Muscle layer of colon (tissue), 2 donors: ENCODE results near the gene NECAP2.

Source experiments
- H3K27ac ChIP-seq: one replicate; pipeline ENCODE4 v1.7.0; 2013; ENCODE audit warnings: low read depth, mild to moderate bottlenecking, low read length, moderate library complexity
- H3K27me3 ChIP-seq, 2 donors: one replicate each; pipeline ENCODE4 v1.7.0; 2013; ENCODE audit warnings: low read length in 2 of 2, mild to moderate bottlenecking in 2 of 2; ENCODE audit not compliant: insufficient read depth in 2 of 2, control insufficient read depth in 1 of 2
- H3K36me3 ChIP-seq: one replicate; pipeline ENCODE4 v1.7.0; 2013; ENCODE audit warnings: mild to moderate bottlenecking, low read length; ENCODE audit not compliant: insufficient read depth
- H3K4me1 ChIP-seq: one replicate; pipeline ENCODE4 v1.7.0; 2013; ENCODE audit warnings: mild to moderate bottlenecking, low read length; ENCODE audit not compliant: insufficient read depth
- H3K4me3 ChIP-seq, 2 donors: one replicate each; pipeline ENCODE4 v1.7.0; 2013; ENCODE audit warnings: low read length in 2 of 2, low read depth in 1 of 2, mild to moderate bottlenecking in 1 of 2, moderate library complexity in 1 of 2
- H3K9ac ChIP-seq: one replicate; pipeline ENCODE4 v1.7.0; 2013; ENCODE audit warnings: low read length
- H3K9me3 ChIP-seq: one replicate; pipeline ENCODE4 v1.7.0; 2013; ENCODE audit warnings: mild to moderate bottlenecking, low read length
- donor health status: abdominal sarcoma.
- donor health status: Adenocarcinoma of cecum.

NECAP2 gene

DNA sequence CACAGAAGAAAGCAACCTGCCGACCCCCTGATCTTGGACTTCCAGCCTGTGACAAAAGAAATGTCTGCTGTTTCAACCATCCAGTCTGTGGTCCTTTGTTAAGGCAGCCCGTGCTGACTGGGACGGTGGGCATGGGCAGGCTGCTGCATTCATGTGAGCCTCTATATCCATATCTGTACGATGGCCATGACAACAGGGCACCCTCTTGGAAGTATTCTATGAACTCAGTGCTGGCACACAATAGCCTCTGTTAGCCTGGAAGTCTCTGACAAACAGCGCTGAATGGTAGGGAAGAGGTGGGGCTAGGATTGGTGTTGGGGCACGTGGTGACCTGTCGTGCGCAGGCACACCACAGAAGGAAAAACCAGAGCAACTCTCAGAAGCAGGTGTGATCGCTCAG, 33.7 kb upstream of the NECAP2 start:
- Histone ChIP-seq H3K27me3 (peaks cover 0 to 5% of the 10 kb centered on the region in 2 donors), H3K36me3 (no peaks in the 10 kb centered on the region), H3K27ac (no peak overlapping the region), H3K4me3 (no peak overlapping the region), H3K9ac (no peak overlapping the region), H3K4me1 (no peaks in the 10 kb centered on the region), H3K9me3 (no peaks in the 10 kb centered on the region)

DNA sequence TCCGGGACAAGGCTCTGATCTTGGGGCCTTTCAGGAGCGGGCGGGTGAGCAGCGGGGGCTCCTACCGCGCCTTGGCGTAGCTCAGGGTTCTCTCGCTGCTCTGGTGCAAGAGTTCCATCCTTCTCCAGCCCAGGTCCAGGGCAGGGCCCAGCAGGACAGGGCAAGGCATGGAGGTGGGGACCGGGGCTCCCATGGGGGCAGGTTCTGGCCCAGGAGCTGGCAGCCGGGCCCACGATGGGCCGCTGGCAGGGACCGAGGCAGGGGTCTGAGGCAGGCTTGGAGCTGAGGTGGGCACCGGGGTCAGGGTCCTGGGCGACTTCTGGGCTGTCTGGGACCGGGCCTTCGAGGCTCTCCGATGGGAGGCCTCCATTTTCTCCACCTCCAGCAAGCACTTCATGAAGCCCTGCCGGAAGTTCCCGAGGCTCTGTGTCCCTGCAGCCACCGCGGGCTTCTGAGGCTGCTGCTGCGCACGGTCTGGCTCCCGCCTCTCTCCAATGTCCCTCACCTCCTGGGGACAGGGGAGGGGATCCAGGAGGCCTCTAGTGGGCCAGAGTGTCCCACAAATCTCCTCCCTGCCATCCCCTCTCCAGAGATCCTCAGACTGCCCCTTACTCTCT, 30.9 kb upstream of the NECAP2 start:
- Histone ChIP-seq H3K27me3 (peaks cover 0 to 5% of the 10 kb centered on the region in 2 donors), H3K4me1 (no peaks in the 10 kb centered on the region)

DNA sequence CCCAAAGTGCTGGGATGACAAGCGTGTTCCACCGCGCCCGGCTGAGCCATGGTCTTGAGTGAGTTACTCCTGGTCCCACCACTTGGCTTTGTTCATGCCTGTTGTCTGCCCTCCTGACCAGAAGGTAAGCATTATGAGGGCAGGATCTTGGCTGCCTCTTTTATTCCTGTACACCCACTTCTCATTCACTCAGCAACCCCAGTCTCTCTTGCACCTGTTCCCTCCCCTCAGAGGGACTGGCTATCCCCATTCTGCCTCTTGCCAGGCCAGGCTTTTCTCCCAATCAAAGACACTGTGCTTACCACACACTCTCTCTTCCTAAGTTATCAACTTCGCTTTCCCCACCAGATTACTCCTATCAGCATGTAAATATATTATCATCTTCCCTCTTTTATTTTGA, 29.7 kb upstream of the NECAP2 start:
- Histone ChIP-seq H3K27me3 (peaks cover 0 to 5% of the 10 kb centered on the region in 2 donors), H3K4me1 (no peaks in the 10 kb centered on the region), H3K9ac (no peak overlapping the region), H3K9me3 (no peaks in the 10 kb centered on the region), H3K27ac (no peak overlapping the region), H3K4me3 (no peak overlapping the region), H3K36me3 (no peaks in the 10 kb centered on the region)

More for the DNA sequence above, 30.9 kb upstream of the NECAP2 start:
- Histone ChIP-seq H3K27ac (no peak overlapping the region), H3K9me3 (no peaks in the 10 kb centered on the region), H3K9ac (no peak overlapping the region), H3K36me3 (no peaks in the 10 kb centered on the region), H3K4me3 (no peak overlapping the region)

DNA sequence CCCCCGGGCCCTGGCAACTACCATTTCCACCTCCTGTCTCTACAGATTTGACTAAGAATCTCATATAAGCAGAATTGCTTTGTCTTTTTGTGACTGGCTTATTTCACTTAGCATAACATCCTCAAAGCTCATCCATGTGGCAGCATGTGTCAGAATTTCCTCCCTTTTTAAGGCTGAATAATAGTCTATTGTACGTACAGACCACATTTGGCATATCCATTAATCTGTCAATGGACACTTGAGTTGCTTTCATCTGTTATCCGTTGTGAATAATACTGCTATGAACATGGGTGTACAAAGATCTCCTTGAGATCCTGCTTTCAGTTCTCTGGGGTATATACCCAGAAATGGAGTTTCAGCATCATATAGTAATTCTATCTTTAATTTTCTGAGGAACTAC, 27.3 kb upstream of the NECAP2 start:
- H3K9ac ChIP-seq, result no peak overlapping the region
- no peaks in the 10 kb centered on the region for H3K36me3 ChIP-seq
- no peak overlapping the region for H3K4me3 ChIP-seq
- H3K4me1 ChIP-seq, result no peaks in the 10 kb centered on the region
- no peaks in the 10 kb centered on the region for H3K9me3 ChIP-seq
- peaks cover 0 to 5% of the 10 kb centered on the region in 2 donors for H3K27me3 ChIP-seq
- H3K27ac ChIP-seq, result no peak overlapping the region

DNA sequence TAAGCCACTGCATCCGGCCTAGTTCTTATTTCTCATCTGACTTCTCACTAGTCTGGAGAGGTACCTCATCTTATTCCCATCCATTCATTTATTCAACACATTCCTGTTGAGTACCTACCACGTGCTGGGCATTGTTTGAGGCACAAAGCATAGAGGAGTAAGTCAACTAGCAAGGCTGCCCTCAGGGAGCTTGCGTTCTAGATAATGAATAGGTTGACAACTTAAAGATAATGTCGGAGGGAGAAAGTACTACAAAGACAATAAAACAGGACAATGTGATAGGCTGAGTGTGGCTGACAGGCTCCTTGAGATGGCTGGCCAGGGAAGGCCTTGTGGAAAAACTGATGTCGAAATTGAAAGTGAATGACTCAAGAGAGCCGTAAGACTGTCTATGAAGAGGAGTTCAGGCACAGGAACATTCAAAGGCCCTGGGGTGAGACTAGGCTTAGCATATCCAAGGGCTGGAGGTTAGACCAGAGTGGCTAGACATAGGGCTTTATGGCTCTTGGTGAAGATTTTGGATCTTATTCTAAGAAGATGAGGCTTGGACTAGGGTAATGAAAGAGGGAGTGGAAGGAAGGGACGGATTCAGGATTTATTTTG, 21.6 kb upstream of the NECAP2 start:
- H3K36me3 ChIP-seq, result no peaks in the 10 kb centered on the region
- no peaks in the 10 kb centered on the region for H3K27me3 ChIP-seq
- H3K9me3 ChIP-seq, result no peaks in the 10 kb centered on the region
- no peaks in the 10 kb centered on the region for H3K4me1 ChIP-seq
- H3K9ac ChIP-seq, result no peak overlapping the region
- no peak overlapping the region for H3K4me3 ChIP-seq
- H3K27ac ChIP-seq, result no peak overlapping the region

DNA sequence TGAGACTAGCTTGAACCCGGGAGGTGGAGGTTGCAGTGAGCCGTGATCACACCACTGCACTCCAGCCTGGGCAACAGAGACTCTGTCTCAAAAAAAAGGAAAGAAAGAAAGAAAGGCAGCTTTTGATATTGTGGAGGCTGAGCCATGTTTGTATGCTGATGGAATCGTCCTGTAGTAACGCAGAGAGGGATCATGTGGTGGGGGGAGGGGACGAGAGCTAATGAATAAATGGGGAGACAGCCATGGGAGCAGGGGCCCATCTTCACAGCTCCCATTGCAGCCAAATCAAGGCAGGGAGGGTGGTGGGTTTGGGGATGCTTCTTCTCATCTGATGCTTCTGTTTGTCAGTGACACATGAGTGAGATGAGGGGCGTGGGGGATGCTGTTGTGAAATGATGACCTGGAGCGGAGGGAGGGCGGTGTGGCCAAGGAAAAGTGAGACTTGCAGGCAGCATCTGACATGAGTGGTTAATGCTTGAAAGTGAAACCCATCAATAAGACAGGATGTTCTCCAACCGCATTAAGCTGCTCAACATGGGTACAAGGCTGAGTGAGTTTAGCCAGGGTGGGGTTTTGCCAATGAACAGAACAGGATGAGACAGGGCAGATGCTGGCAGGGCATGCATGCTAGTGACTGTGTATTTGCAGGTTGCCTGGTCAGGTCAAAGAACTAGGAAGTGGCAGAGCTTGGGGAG, 20.0 kb upstream of the NECAP2 start:
- no peaks in the 10 kb centered on the region for H3K9me3 ChIP-seq
- no peak overlapping the region for H3K27ac ChIP-seq
- H3K4me3 ChIP-seq, result no peak overlapping the region
- no peaks in the 10 kb centered on the region for H3K36me3 ChIP-seq
- H3K27me3 ChIP-seq, result no peaks in the 10 kb centered on the region
- H3K4me1 ChIP-seq, result no peaks in the 10 kb centered on the region
- H3K9ac ChIP-seq, result no peak overlapping the region

DNA sequence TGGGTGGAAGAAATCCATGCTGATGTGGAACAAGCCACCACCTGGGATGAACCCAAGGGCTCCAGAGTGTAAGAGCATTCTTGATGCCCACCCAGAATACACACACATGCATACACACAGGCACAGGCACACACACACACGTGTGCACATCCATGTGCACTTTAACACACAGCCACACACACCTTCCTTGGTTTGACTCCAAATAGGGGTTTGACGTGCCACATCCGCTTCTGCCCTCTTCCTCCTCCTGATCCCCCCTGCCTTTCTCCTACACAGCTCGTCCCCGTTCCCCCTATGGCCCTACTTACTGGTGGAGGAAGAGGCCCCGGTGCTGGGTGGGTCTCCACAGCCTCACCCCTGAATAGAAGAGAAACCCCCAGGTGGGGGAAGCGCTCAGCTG, 19.3 kb upstream of the NECAP2 start:
- no peak overlapping the region for H3K4me3 ChIP-seq
- no peak overlapping the region for H3K9ac ChIP-seq
- H3K27me3 ChIP-seq, result no peaks in the 10 kb centered on the region
- H3K4me1 ChIP-seq, result no peaks in the 10 kb centered on the region
- H3K27ac ChIP-seq, result no peak overlapping the region
- no peaks in the 10 kb centered on the region for H3K36me3 ChIP-seq
- no peaks in the 10 kb centered on the region for H3K9me3 ChIP-seq

DNA sequence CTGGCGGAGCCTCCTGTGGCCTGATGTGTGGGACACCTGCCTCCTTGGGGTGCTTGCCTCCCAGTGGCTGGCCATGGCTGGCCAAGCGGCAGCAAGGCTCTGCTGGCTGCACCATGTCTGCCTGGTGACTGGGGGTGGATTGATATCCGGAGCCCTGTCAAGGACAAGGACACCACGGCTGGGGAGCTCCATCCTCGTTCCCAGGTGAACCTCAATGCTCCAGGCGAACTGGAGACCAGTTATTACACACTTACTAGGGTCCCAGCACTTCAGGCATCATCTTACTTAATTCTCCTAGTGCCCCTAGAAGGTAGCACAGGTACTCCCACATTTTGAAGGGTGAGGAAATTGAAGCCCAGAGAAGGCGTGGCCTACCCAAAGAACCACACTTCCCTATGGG, 18.5 kb upstream of the NECAP2 start:
- Histone ChIP-seq H3K4me3 (no peak overlapping the region), H3K27me3 (no peaks in the 10 kb centered on the region), H3K27ac (no peak overlapping the region)

DNA sequence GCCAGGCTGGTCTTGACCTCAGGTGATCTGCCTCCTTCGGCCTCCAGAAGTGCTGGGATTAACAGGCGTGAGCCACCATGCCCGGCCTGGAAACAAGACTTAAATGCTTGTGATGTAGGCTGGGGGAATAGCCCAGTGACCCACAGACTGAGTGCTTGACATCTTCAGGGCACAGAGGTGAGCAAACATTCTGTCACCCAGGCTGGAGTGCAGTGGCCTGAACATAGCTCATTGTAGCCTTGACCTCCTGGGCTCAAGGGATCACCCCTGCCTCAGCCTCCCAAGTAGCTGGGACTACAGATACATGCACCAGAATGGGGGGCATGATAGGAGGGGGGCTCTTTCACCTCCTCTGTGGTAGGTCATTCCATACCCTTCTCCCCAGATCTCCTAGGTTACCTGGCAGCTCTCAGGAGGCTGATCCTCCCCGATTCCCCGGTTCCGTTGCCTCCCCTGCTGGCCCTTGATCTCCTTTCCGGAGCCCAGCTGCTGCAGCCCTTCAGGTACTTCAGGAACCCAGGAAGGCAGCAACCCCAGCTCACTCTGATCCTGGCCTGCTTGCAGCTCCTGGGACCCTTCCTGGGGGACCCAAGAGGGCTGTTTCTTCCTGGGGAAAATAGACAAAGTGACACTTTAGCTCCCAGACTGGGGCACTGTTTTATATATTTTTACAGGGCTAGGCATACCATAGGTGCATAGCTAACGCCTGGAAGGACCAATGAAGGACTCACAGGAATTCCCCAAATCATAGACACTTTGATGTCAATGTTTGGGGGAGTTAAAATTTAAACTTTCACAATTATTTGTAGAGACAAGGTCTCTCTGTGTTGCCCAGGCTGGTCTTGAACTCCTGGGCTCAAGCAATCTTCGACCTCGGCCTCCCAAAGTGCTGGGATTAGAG, 15.1 kb upstream of the NECAP2 start:
- H3K36me3 ChIP-seq, result no peaks in the 10 kb centered on the region

More for the DNA sequence above, 18.5 kb upstream of the NECAP2 start:
- Histone ChIP-seq H3K9ac (no peak overlapping the region), H3K4me1 (no peaks in the 10 kb centered on the region), H3K9me3 (no peaks in the 10 kb centered on the region), H3K36me3 (no peaks in the 10 kb centered on the region)

DNA sequence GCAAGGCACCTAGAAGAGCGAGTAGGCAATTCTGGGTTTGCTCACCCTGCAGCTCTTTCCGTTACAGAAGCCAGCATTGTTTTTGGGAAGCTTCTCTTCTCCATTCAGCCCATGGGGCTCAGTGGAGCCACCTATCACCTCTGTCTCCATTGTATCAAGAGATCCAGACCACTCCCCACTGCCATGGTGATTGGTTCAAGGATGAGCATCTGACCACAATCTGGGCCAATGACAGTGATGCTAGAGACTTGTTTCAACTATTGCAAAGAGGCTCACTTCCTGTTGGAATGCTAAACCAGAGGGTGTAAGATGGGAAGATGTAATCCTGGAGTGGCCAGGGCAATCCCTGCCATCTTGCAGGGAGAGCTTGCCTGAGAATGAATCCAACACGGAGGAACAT, 9.9 kb upstream of the NECAP2 start:
- no peaks in the 10 kb centered on the region for H3K36me3 ChIP-seq
- no peaks in the 10 kb centered on the region for H3K9me3 ChIP-seq
- no peak overlapping the region for H3K9ac ChIP-seq
- H3K4me1 ChIP-seq, result no peaks in the 10 kb centered on the region
- H3K27me3 ChIP-seq, result no peaks in the 10 kb centered on the region
- H3K27ac ChIP-seq, result no peak overlapping the region
- H3K4me3 ChIP-seq, result no peak overlapping the region

More for the DNA sequence above, 15.1 kb upstream of the NECAP2 start:
- Histone ChIP-seq H3K4me3 (no peak overlapping the region), H3K9ac (no peak overlapping the region), H3K27ac (no peak overlapping the region), H3K9me3 (no peaks in the 10 kb centered on the region), H3K27me3 (no peaks in the 10 kb centered on the region), H3K4me1 (no peaks in the 10 kb centered on the region)

DNA sequence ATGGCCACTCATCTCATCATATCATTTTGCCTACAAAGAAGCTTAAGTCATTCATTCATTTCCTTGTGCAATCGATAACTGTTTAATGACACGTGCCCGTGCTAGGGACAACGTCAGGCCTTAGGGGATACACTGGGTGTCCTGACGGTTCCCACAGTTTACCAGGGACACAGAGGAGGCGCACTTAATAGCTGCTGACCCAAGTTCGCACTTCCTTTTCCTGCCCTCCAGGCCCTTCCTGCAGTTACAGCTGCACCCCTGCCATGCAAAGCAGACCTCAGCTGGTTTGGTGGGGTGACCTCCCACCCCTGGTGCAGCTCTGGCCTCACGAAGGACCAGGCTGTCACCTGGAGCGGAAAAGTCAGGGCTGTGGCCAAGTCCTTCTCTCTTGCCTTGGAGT, 7.5 kb upstream of the NECAP2 start:
- no peak overlapping the region for H3K9ac ChIP-seq
- H3K27ac ChIP-seq, result no peak overlapping the region
- H3K27me3 ChIP-seq, result no peaks in the 10 kb centered on the region
- H3K36me3 ChIP-seq, result no peaks in the 10 kb centered on the region
- no peaks in the 10 kb centered on the region for H3K4me1 ChIP-seq
- no peaks in the 10 kb centered on the region for H3K9me3 ChIP-seq
- no peak overlapping the region for H3K4me3 ChIP-seq
